CD1c-positive myeloid dendritic cell (primary cell): ENCODE measurements around the gene RAD51B.
"Not testable (repeated sequence)": the region's sequence is repeated elsewhere in the genome, so short reads cannot be mapped to it uniquely, and the experiment has no call there.

Experiments
- DNase-seq: peaks from one replicate; pipeline ENCODE4 v3.0.0-alpha.2; 2016; ENCODE audit errors: extremely low spot score

Gene RAD51B

GRCh38 chr14:68250927-68251768, 431.6 kb downstream of the RAD51B start:
- DNase-seq = no peak

DNA sequence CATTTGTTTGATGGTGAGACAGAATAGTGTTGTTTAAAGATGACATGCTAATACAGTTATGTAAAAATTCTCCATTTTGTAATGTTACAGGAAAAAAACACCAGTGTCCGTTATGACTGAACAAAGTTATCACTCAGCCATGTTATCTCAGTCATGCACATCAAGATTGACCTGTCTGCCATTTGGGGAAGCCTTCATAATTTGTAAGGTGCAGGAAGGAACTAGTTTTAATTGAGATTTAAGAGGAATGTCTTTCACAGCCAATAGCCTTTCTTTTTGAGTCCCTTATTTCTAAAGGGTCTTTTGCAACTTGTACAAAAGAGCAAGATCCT, 432.2 kb downstream of the RAD51B start:
- no peak for DNase-seq

DNA sequence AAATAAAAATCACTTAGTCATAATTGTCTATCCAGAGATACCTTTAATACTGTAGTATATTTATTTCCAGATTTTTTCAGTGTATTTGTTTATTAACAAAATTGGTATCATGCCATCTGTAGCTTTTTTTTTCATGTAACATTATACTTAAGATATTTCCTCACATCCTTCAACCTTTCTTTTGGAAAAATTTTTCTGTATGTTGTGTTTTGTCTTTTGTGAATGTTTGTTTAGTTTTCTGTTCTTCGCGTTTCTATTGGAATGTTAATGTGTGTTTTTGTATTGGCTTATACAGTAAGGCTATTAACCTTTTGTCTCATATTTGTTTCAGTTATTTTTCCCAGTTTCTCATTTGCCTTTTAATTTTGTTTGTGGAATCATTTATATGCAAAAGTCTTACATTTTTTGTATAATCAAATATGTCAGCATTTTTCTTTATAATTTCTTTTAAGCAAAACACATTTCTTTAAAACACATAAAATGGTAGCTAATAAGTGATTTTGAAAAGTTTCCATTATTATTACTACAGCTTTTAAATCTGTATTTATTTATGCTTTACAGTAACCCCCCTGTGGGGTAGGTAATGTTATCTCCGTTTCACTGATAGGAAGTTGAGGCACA, 433.7 kb downstream of the RAD51B start:
- no peak for DNase-seq

- no peak for DNase-seq
Observed at GRCh38 chr14:68253878-68254528, 434.4 kb downstream of the RAD51B start.

- no peak for DNase-seq
Observed at GRCh38 chr14:68254669-68255527, 435.3 kb downstream of the RAD51B start.

DNA sequence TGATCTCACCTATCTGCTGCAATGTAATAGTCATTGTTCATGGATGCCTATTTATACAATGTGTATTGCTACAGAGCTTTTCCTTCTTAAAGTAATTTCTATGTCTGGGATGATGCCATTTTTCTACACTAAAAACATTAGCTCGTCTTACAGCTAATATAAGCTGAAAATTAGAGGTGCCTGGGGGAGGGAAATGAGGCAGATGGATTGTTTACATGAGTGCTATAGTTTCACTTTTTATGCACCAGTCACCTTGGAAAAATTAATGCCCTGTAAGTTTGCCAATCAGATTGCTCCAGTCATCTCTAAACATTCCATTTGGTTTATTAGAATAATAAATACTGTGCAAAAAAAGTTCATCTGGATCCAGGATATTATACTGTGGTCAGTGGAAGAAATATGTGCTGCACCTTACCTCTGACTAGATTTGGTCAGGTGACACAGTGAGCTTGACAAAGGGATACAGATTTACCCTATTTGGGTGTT, 436.2 kb downstream of the RAD51B start:
- no peak for DNase-seq

DNA sequence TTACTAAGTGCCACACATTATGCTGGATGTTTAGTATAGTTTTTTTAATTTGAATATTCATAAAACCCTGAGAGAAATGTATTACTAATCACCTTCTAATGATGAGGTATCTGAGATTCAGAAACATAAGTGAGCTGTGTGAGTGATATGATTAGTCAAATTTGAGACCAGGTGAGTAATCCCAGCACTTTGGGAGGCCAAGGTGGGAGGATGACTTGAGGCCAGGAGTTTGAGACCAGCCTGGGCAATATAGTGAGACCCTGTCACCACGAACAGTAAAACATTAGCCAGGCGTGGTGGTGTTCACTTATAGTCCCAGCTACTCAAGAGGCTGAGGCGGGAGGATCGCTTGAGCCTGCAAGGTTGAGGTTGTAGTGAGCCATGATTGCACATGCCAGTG, 438.4 kb downstream of the RAD51B start:
- DNase-seq = no peak

DNA sequence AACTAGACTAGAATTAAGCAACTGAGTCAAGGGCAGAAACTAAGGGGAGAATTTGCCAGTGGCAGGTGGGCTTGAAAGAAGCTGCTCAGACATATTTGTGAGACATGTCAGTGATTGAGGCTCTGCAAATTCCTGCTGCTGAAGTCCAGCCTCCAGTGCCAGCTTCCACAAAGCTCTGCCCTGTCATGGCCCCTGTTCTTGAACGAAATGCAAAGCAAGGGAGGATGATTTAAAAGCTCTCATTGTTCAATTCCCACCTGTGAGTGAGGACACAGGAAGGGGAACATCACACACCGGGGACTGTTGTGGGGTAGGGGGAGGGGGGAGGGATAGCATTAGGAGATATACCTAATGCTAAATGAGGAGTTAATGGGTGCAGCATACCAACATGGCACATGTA, 439.4 kb downstream of the RAD51B start:
- not testable (repeated sequence) for DNase-seq

DNA sequence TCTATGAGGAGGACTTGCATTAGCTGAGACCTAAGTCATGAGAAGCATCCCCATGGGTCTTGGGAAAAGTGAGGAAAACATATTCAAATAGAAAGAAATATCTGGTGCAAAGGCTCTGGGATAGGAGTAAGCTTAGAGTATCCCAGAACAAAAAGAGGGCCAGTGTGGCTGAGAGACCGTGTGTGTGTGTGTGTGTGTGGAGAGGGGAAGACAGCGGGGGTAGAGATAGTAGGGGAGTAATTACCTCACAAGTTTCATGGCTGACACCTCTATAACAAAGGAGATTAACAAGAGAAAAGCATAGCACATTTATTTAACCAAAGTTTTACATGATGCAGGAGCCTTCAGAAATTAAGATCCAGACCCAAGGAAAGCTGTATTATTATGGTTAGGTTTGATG, 440.5 kb downstream of the RAD51B start:
- DNase-seq = no peak

- DNase-seq = no peak
Observed at GRCh38 chr14:68261092-68261842, 441.7 kb downstream of the RAD51B start.

DNA sequence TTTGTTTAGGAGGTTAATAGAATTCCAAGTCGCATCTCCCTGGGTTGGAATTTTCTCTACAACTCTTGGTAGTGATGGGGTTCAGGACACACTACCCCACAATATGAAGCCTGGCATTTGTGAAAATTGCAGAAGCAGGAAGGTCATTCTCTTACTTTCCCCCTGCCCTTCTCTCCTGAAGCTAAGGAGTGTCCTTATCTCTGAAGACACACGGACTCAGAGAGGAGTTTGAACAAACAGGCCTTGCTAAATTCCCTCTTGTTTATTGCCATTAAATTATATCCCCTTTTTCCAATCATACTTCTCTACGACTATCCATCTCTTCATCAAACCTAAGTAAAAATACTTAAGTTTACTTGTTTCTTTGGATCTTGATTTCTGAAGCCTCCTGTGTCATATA, 443.0 kb downstream of the RAD51B start:
- DNase-seq = no peak

- DNase-seq = no peak
Observed at GRCh38 chr14:68263563-68264259, 444.1 kb downstream of the RAD51B start.

- DNase-seq = no peak
Observed at GRCh38 chr14:68264260-68264569, 444.6 kb downstream of the RAD51B start.

DNA sequence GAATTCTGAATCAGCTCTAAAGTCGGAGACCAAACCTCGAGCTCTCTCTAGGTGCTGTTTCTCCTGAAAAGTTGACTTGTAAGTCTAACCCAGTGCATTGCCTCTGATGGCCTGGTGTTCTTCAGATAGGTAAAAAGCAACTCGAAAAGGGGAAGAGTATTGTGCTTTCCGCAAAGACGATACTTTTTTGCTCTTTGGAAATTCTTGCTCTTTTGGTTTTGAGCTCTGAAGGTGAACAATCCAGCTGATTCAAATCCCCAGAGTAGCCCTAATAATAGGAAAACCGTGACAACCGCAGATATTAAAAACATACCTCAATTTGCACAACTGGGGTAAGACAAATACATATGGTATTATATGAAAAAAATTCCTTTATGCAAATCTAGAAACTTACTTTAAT, 447.4 kb downstream of the RAD51B start:
- no peak for DNase-seq

GRCh38 chr14:68268197-68268596, 448.6 kb downstream of the RAD51B start:
- peak; percentile 96 for DNase-seq

- no peak for DNase-seq
Observed at GRCh38 chr14:68268719-68269118, 449.1 kb downstream of the RAD51B start.

DNA sequence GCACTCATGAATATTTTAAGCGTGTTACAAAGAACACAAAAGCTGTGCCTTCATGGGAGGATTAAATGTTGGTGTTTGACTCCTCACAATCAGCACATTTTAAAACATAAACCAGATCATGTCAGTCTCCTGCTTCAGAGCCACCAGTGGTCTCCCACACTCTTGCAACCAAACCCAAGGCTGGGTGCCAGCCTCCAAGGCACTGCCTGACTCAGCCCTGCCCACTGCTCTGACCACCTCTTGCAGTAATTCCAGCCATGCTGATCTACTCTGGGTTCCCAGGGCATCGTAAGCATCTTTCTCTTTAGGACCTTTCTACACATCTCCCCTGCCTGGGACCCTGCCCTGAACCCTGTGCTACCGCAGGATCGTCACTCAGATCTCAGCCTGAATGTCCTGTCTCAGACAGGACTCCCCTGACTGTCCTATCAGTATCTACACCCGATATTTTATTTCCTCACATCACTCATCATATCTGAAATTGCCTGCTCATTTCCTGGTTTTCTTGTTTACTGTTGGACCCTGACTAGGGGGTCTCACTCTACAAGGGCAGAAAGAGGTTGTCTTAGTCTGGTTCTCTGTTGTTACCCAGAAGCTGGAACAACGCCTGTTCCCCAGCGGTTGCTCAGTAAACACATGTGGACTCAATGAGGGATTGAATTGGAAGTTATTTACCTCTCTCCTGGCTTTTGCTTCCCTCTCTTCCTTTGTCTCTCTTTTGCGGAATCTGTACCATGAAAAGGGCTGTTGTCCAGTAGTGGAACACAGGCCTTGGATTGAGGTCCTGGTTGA, 449.8 kb downstream of the RAD51B start:
- peak; percentile 66 for DNase-seq

GRCh38 chr14:68270342-68270741, 450.8 kb downstream of the RAD51B start:
- no peak for DNase-seq

DNA sequence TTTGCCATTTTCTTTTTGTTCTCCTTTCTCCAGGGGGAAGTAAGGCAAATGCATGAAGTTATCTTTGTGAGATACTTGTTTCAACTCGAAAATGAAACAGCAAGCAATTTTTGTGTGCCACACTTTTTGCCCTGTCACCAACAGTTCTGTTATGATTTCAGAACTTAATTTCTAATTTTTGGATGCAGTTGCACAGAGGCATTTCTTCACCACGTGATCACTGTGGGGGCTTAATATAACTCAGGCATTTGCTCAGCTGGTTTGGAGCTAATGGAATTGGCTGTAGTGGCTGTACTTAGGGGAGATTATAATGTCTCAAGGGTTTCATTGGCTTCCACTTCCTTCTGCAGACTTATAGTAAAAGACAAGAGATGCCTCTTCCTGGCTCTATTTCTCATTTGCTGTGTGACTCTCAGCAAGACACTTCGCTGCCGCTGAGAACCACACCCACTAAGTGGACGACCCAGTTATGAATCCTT, 452.4 kb downstream of the RAD51B start:
- peak; percentile 72 for DNase-seq

GRCh38 chr14:68273413-68273812, 453.8 kb downstream of the RAD51B start:
- DNase-seq = no peak
